ENCODE measurements around the gene ARHGAP28.

GRCh38 chr18:6782861-6783260 is 53.3 kb downstream of the ARHGAP28 start:
- TF ChIP-seq CTCF (IDR thresholded peaks at IDR 0.05) (no peak), REST (IDR thresholded peaks at IDR 0.05; ENCODE audit: insufficient read depth in 1 of 2, low read depth in 2 of 2, low read length in 1 of 2) (no peak), POLR2AphosphoS5 (IDR thresholded peaks at IDR 0.05; ENCODE audit: low read depth, low read length) (no peak)
